GM10847 (cell line): ENCODE results near the gene UBAC1.

Source experiments
- POLR2A ChIP-seq: IDR thresholded peaks from 2 replicates; pipeline ENCODE4 v1.6.1; 2011; ENCODE audit not compliant: insufficient read length; ENCODE audit errors: extremely low read depth

The UBAC1 gene

GRCh38 chr9:135924628-135925338 lies 36.4 kb downstream of the UBAC1 start:
- TF ChIP-seq POLR2A = no peak

GRCh38 chr9:135923508-135923907 lies 37.7 kb downstream of the UBAC1 start:
- no peak for TF ChIP-seq POLR2A

GRCh38 chr9:135921749-135922310 lies 39.3 kb downstream of the UBAC1 start:
- TF ChIP-seq POLR2A = no peak

- no peak for TF ChIP-seq POLR2A
Observed at GRCh38 chr9:135920973-135921585, 40.1 kb downstream of the UBAC1 start.

GRCh38 chr9:135920256-135920930 lies 40.8 kb downstream of the UBAC1 start:
- TF ChIP-seq POLR2A = no peak

- TF ChIP-seq POLR2A = no peak
Observed at GRCh38 chr9:135919318-135919890, 41.8 kb downstream of the UBAC1 start.

- TF ChIP-seq POLR2A = no peak
Observed at GRCh38 chr9:135914921-135915320, 46.3 kb downstream of the UBAC1 start.

- TF ChIP-seq POLR2A = no peak
Observed at GRCh38 chr9:135910757-135911156, 50.4 kb downstream of the UBAC1 start.

- no peak for TF ChIP-seq POLR2A
Observed at GRCh38 chr9:135910216-135910615, 51.0 kb downstream of the UBAC1 start.

GRCh38 chr9:135909371-135909770 lies 51.8 kb downstream of the UBAC1 start:
- TF ChIP-seq POLR2A = no peak

- no peak for TF ChIP-seq POLR2A
Observed at GRCh38 chr9:135908754-135909204, 52.4 kb downstream of the UBAC1 start.

- no peak for TF ChIP-seq POLR2A
Observed at GRCh38 chr9:135908093-135908753, 53.0 kb downstream of the UBAC1 start.

- peak; percentile 61 for TF ChIP-seq POLR2A
Observed at GRCh38 chr9:135907431-135908092, 53.6 kb downstream of the UBAC1 start, which contains the start of gene CAMSAP1. TSS of gene CAMSAP1 (minus strand) at chr9:135907546. CDS start at chr9:135907159, 387 bp downstream.

- peak; percentile 25 for TF ChIP-seq POLR2A
Observed at GRCh38 chr9:135907006-135907430, 54.2 kb downstream of the UBAC1 start.
